PC-3 (cell line): Measurements from ENCODE around the gene TRPC4AP. TPM values are rescaled to one million over a fixed set of nuclear protein-coding genes. Genes with fewer than 3 reads are reported as not detected.

Experiments
- ATAC-seq: fragments of 200-7000 bp; cut with Tn5 transposase; 2 replicates; pipeline ENCODE4 v1.9.1; 2020; ENCODE audit warnings: mild to moderate bottlenecking, moderate library complexity
- Bru-seq: library from RNA; stranded (reverse); fragments of 400-500 nt; gene quantifications from one replicate; lab custom pipeline; 2021; lab: Mats Ljungman, UMichigan
- BruChase-seq, 2 experiments: library from RNA; stranded (reverse); fragments of 400-500 nt; gene quantifications; one replicate each; lab custom pipeline; 2021; lab: Mats Ljungman, UMichigan
- BruUV-seq: library from RNA; stranded (reverse); fragments of 400-500 nt; replicated peaks from 2 replicates; lab custom pipeline; 2021; lab: Mats Ljungman, UMichigan
- CTCF ChIA-PET: fragments of 300-600 bp; sonication (Branson Sonifier 250); formaldehyde crosslinking; loops from one replicate; lab custom pipeline; 2022; ENCODE audit warnings: antibody characterized with exemption; lab: Charles Lee
- POLR2A ChIA-PET: fragments of 300-600 bp; sonication (Branson Sonifier 250); formaldehyde crosslinking; loops from one replicate; lab custom pipeline; 2022; ENCODE audit warnings: antibody characterized with exemption; ENCODE audit not compliant: unreplicated experiment; lab: Charles Lee
- DNase-seq: peaks from one replicate; pipeline ENCODE4 v3.0.0-alpha.2; 2015
- H2AFZ ChIP-seq: fragments of 300-600 bp; sonication (generic); 2 replicates; pipeline ENCODE4 v1.6.0; 2016; ENCODE audit warnings: antibody characterized with exemption, low read length
- H3F3A ChIP-seq: fragments of 300-600 bp; sonication (generic); one replicate; pipeline ENCODE4 v1.6.0; 2017; ENCODE audit warnings: antibody characterized with exemption, low read length, control low read depth, mild to moderate bottlenecking; ENCODE audit not compliant: unreplicated experiment
- H3K27ac ChIP-seq: fragments of 300-600 bp; sonication (generic); 2 replicates; pipeline ENCODE4 v1.5.1; 2016; ENCODE audit warnings: mild to moderate bottlenecking, low read length
- H3K27me3 ChIP-seq: fragments of 300-600 bp; sonication (generic); 2 replicates; pipeline ENCODE4 v1.6.1; 2016; ENCODE audit warnings: low read length, mixed read lengths
- H3K36me3 ChIP-seq: fragments of 300-600 bp; sonication (generic); 2 replicates; pipeline ENCODE4 v1.6.1; 2016; ENCODE audit warnings: low read depth, mixed run types, low read length, mixed read lengths
- H3K4me1 ChIP-seq: fragments of 300-600 bp; sonication (generic); 2 replicates; pipeline ENCODE4 v1.5.1; 2016; ENCODE audit warnings: low read length; ENCODE audit not compliant: insufficient read depth
- H3K4me2 ChIP-seq: fragments of 300-600 bp; sonication (generic); 2 replicates; pipeline ENCODE4 v1.6.0; 2016; ENCODE audit warnings: low read length
- H3K4me3 ChIP-seq: fragments of 300-600 bp; sonication (generic); 2 replicates; pipeline ENCODE4 v1.5.1; 2016; ENCODE audit warnings: mild to moderate bottlenecking, low read length, mixed read lengths
- H3K79me2 ChIP-seq: fragments of 300-600 bp; sonication (generic); 2 replicates; pipeline ENCODE4 v1.6.1; 2017; ENCODE audit warnings: low read length, mixed read lengths
- H3K9ac ChIP-seq: fragments of 300-600 bp; sonication (generic); 2 replicates; pipeline ENCODE4 v1.6.0; 2016; ENCODE audit warnings: mild to moderate bottlenecking, low read length
- H3K9me2 ChIP-seq: fragments of 300-600 bp; sonication (generic); replicated peaks from 2 replicates; pipeline ENCODE4 v1.6.1; 2016; ENCODE audit warnings: mixed run types, low read length, mixed read lengths
- H3K9me3 ChIP-seq: fragments of 300-600 bp; sonication (generic); 2 replicates; pipeline ENCODE4 v1.6.1; 2016; ENCODE audit warnings: low read length, mixed read lengths
- H4K20me1 ChIP-seq: fragments of 300-600 bp; sonication (generic); 2 replicates; pipeline ENCODE4 v1.6.1; 2016; ENCODE audit warnings: low read length, mixed read lengths
- CTCF ChIP-seq: fragments of 300-600 bp; sonication (generic); conservative IDR thresholded peaks from 2 replicates; pipeline ENCODE4 v1.5.1; 2017; ENCODE audit warnings: antibody characterized with exemption, low read depth, mild to moderate bottlenecking, low read length
- EZH2 ChIP-seq: fragments of 300-600 bp; sonication (generic); IDR thresholded peaks from one replicate; pipeline ENCODE4 v1.6.1; 2017; ENCODE audit warnings: antibody characterized with exemption, mild to moderate bottlenecking, low read length; ENCODE audit not compliant: unreplicated experiment
- EZH2phosphoT487 ChIP-seq: fragments of 300-600 bp; sonication (generic); IDR thresholded peaks from 2 replicates; pipeline ENCODE4 v1.6.1; 2018; ENCODE audit warnings: mild to moderate bottlenecking, antibody characterized with exemption, low read length, borderline replicate concordance
- intact Hi-C: fragments of 100-400 bp; cut with micrococcal nuclease; formaldehyde crosslinking; loops from 2 replicates; pipeline ENCODE4 v1.9.0; 2023
- long read RNA-seq: library from polyadenylated mRNA; unstranded; transcript quantifications from one replicate; pipeline ENCODE4 v2.0.0, GENCODE V29; 2021; ENCODE audit not compliant: unreplicated experiment
- total RNA-seq: library from RNA; depleted of rRNA; stranded (reverse); fragments of >200 nt; gene quantifications from 2 replicates; pipeline ENCODE4 v1.2.3, GENCODE V29; 2014; rRNA removed

TRPC4AP gene, protein sequence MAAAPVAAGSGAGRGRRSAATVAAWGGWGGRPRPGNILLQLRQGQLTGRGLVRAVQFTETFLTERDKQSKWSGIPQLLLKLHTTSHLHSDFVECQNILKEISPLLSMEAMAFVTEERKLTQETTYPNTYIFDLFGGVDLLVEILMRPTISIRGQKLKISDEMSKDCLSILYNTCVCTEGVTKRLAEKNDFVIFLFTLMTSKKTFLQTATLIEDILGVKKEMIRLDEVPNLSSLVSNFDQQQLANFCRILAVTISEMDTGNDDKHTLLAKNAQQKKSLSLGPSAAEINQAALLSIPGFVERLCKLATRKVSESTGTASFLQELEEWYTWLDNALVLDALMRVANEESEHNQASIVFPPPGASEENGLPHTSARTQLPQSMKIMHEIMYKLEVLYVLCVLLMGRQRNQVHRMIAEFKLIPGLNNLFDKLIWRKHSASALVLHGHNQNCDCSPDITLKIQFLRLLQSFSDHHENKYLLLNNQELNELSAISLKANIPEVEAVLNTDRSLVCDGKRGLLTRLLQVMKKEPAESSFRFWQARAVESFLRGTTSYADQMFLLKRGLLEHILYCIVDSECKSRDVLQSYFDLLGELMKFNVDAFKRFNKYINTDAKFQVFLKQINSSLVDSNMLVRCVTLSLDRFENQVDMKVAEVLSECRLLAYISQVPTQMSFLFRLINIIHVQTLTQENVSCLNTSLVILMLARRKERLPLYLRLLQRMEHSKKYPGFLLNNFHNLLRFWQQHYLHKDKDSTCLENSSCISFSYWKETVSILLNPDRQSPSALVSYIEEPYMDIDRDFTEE
- 46.9 and 52.6 TPM in 2 replicates for total RNA-seq
- percentile 93 among the genes with signal in this experiment for Bru-seq, nascent RNA
- BruChase-seq, experiment 1, labeled RNA remaining after a 6-hour chase, result percentile 82 among the genes with signal in this experiment
- BruChase-seq, experiment 2, labeled RNA remaining after a 2-hour chase, result percentile 88 among the genes with signal in this experiment
- long read RNA-seq, transcript TRPC4AP-201 (19 exons, 3,226 nt), result major isoform, 173 of 348 reads
- long read RNA-seq, transcript TRPC4AP-202 (19 exons, 3,138 nt), result minor isoform, 66 of 348 reads
- long read RNA-seq, partial matches to known transcripts, result 68 of 348 reads
- long read RNA-seq, other reads (novel, unspliced or antisense), result 41 of 348 reads

- Histone ChIP-seq H4K20me1 (peaks cover 12% of the 10 kb centered on the region; the same call in 1 of the 2 replicates), H3K9me2 (no peaks in the 10 kb centered on the region), H3K36me3 (no peaks in the 10 kb centered on the region), H3K27ac (peak within 1 kb of the TSS; percentile 65), H3K4me3 (peak within 1 kb of the TSS; percentile 97), H2AFZ (peak within 1 kb of the TSS; percentile 97), H3K9me3 (no peaks in the 10 kb centered on the region), H3K9ac (peak within 1 kb of the TSS; percentile 92), H3K4me2 (peak within 1 kb of the TSS; percentile 98), H3K79me2 (peaks cover 49% of the 10 kb centered on the region), H3F3A (peaks cover 7% of the 10 kb centered on the region), H3K27me3 (no peaks in the 10 kb centered on the region), H3K4me1 (peaks cover 20% of the 10 kb centered on the region)
- BruUV-seq, result no TSS peak
- TF ChIP-seq CTCF, result peak; percentile 92
- no peak for TF ChIP-seq EZH2phosphoT487
- TF ChIP-seq EZH2, result no peak
- DNase-seq (peak; percentile 94), ATAC-seq (peak; percentile 88)
- ChIA-PET CTCF (interaction anchor here (0.7 kb wide), 2 partner anchors 54 to 287 kb away, joined by 3 to 4 read pairs; no protein-coding TSS in a partner anchor), POLR2A (interaction anchor here (0.6 to 0.7 kb wide), 2 partner anchors 626 to 1603 kb away, joined by 3 to 30 read pairs; no protein-coding TSS in a partner anchor)
- intact Hi-C loops, result loop anchor here (2.0 to 5.0 kb wide), 2 partner anchors 54 to 220 kb away; partner anchors contain the start of genes EDEM2 and GGT7
Observed at GRCh38 chr20:35092524-35093266, at the start of gene TRPC4AP. Gene TRPC4AP (minus strand): TSS chr20:35092807. CDS start chr20:35092781, 26 bp downstream.

DNA sequence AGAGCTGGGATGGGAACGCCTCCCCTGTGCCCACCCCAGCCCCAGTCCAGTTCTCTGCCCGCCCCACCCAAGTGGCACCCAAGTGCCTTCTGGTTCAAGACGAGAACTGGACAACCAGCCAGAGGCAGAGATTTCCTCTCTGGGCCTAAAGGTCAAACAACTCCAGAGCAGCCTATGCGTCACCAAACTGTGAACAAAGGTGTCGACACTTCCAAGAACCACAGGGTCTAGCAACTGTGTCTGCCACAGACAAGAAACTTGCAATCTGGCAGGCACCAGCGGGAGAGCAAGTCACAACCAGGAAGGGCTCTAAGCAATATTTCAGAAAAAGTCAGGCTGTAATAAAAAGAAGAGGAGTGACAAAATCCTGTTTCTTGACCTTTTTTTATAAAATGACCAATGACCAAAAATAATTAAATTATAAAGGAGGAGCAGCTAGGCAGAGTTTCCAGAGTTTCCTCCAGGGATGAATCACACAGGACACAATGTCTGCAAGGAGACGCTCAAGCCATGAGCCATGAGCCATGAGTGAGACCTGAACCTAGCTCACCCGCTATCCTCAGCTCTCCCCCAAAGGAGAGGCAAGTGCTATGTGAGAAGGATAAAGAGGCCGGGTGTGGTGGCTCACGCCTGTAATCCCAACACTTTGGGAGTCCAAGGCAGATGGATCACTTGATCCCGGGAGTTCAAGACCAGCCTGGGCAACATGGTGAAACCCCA, 43.4 kb upstream of the TRPC4AP start:
- Histone ChIP-seq H3K9me3 (no peaks in the 10 kb centered on the region), H3K79me2 (no peaks in the 10 kb centered on the region), H3K9me2 (no peaks in the 10 kb centered on the region), H3K9ac (no peak overlapping the region), H3K27ac (no peak overlapping the region), H3K4me3 (no peak overlapping the region), H2AFZ (no peak overlapping the region), H3K4me1 (no peaks in the 10 kb centered on the region), H3K4me2 (no peak overlapping the region), H3K36me3 (peaks cover 11% of the 10 kb centered on the region), H4K20me1 (no peaks in the 10 kb centered on the region), H3K27me3 (no peaks in the 10 kb centered on the region), H3F3A (no peaks in the 10 kb centered on the region)
- DNase-seq (no peak), ATAC-seq (no peak)
- ChIA-PET POLR2A (interaction anchor here (0.6 kb wide), 1 partner anchor 138 kb away, joined by 3 read pairs; no protein-coding TSS in a partner anchor), CTCF (interaction anchor here (0.5 kb wide), 1 partner anchor 40 kb away, joined by 8 read pairs; no protein-coding TSS in a partner anchor)
- no TSS peak for BruUV-seq
- TF ChIP-seq EZH2, result no peak
- no peak for TF ChIP-seq EZH2phosphoT487
- TF ChIP-seq CTCF, result no peak
- intact Hi-C loops, result no loop called here
